Astrocyte of the spinal cord (primary cell): ENCODE data around the gene SMIM24.

Experiments
- DNase-seq: peaks from one replicate; pipeline ENCODE4 v3.0.0; 2011; ENCODE audit warnings: low read depth, low spot score
- H3K4me3 ChIP-seq: 2 replicates; pipeline ENCODE4 v1.5.1; 2011; ENCODE audit warnings: low read depth, mild to moderate bottlenecking, low read length, moderate library complexity
- CTCF ChIP-seq: IDR thresholded peaks from 2 replicates; pipeline ENCODE4 v1.5.1; 2012; ENCODE audit warnings: low read depth, mild to moderate bottlenecking, low read length, inconsistent platforms
- in situ Hi-C: cut with HindIII; loops from 2 replicates; pipeline ENCODE4 v1.10.0; 2017; ENCODE audit warnings: low sequenced_read_pairs

Gene SMIM24

GRCh38 chr19:3524904-3525451, 44.7 kb upstream of the SMIM24 start:
- TF ChIP-seq CTCF, result no peak
- no peak overlapping the region for H3K4me3 ChIP-seq
- DNase-seq, result no peak
- in situ Hi-C loops, result no loop called here

DNA sequence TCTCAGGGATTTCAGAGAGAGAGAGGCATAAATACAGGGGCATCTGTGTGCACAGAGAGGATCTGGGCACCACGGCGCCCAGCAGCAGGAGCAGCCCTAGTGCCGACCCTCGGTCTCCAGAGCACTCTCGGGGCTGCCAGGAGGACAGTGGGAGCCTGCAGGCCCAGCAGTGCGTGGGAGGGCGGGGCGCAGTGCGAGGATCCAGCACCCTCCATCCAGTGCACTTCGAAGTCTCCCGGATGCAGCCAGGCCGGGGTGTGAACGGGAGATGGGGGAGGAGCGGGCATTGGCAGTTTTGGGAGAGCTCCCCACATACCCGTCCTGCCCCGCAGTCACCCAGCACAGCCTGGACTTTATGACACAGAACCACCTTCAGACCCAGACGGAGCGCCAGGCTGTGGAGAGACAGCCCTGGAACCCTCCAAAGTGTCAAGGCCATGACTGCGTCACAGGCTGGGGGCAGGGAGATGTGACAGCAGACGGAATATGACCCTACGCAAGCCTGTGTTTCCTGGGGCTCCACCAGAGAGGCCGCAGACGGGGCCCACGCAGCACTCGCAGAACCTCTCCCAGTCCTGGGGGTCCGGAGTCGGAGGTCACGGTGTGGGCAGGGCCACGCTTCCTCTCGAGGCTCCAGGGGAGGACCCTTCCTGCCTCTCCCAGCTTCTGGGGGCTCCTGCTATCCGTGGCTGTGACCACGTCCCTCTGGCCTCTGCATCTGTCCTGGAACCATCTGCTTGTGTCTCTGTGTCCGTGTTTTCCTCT, 43.9 kb upstream of the SMIM24 start:
- no peak for TF ChIP-seq CTCF
- no peak for DNase-seq
- no peak overlapping the region for H3K4me3 ChIP-seq
- in situ Hi-C loops, result no loop called here

DNA sequence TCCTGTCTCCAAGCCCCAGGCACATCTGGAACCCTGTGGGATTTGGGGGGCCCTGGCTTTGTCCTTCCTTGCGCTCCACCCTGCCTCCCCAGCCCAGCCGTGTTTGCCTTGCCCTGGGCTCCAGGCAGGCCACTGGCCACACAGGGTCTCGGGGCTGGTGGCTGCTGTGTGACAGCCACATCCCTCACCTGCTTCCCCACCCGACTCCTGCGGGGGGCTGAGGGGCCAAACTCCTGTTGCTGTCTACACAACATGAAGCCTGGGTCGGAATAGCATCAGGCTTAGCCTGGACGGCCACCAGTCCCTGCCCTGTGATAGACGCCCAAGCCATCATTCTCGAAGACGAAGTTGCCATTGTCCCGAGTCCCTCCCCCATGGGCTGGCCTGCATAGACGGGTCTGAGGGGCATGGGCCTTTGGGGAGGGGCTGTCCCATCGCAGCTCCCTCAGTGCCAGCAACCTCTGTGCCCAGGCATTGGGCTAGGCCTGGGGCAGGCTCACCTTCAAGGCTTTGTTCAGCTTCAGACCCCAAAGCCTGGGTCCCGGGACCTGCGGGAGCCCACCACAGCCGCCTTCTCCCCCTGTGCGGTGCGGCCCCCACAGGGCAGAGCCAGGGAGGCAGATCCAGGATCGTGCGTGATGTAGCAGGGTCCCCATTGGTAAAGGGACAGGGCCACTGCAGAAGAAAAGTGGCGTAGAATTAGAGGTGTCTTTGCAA, 43.2 kb upstream of the SMIM24 start:
- DNase-seq, result no peak
- TF ChIP-seq CTCF, result no peak
- H3K4me3 ChIP-seq, result no peak overlapping the region
- in situ Hi-C loops, result no loop called here

DNA sequence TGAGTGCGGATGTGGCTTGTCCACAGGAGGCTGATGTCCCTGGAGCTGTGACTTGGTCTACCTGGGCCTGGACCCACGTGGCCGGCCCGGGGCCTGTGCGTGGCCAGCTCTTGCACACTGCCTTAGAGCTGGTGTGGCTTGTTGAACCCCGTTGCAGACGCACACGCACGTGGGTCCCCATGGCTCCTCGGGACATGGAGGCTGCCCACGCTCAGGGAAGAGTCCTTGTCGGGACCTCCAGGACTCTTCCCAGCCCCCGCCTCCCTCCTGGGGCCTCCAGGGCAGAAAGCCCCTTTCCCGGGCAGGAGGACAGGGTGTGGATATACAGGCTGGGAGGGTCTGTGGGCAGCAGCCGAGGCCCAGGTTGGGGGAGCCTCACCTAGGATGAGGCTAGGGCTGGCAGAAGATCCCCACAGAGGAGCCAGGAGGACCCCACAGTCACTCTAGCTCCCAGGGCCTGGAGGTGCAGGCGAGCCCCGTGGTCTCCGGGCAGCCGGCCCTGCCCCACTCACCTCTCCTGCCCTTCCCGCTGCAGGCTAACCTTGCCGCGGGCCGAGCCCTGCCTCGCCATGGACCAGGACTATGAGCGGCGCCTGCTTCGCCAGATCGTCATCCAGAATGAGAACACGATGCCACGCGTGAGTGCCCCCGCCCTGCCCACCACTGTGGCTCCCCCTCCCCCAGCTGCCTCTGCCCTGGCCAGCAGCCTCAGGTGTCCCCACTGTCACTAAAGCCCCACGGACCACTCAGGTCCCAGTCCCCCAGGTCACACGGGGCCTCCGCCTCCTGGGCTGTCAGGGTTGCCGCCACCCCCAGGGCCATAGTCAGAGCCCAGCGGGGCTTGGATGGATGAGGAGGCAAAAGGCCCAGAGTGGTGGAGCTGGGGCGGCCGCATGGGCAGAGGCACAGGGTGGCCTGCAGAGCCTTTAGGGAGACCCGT, 42.4 kb upstream of the SMIM24 start:
- TF ChIP-seq CTCF, result no peak
- no peak overlapping the region for H3K4me3 ChIP-seq
- in situ Hi-C loops, result no loop called here
- DNase-seq, result no peak

DNA sequence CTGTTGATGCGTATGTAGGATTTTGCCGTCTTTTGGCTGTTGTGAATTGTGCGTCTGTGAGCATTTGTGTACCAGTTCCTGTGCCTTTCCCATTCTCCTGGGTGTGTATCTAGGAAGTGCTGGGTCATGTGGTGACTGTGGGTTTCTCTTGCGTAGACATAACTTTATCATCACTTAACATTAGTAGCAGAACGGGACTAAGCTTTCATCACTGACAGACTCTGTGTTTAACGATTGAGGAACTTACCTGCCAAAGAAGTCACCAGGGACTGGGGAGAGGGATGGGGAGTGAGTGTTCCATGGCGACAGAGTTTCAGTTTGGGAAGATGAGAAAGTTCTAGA, 40.8 kb upstream of the SMIM24 start:
- H3K4me3 ChIP-seq, result no peak overlapping the region
- no peak for DNase-seq
- no peak for TF ChIP-seq CTCF
- in situ Hi-C loops, result no loop called here
